ENCODE data around the gene RCL1.
"Not testable (repeated sequence)": the region's sequence is repeated elsewhere in the genome, so short reads cannot be mapped to it uniquely, and the experiment has no call there.

The RCL1 gene

DNA sequence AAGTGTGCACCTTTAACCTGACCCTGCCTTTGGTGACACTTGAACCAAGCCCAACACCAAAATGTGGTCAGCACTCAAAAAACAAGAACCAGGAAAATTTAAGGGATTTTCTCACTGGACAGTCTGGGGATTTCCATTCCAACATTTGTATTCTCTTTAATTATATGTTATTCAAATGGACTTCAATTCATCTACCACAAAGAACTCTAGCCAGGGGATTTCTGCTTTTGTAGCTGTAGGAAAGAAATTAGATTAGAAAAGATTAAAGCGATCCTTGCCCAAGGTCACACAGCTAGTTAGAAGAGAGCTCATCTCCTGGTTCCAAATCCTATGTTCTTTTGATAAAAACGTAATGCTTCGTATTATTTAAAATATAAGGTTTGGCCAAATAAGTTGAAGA, 97.5 kb downstream of the RCL1 start:
- no peak for DNase-seq (ENCODE audit: low spot score in 2 of 2)
- no peak for ATAC-seq (replicated peaks; ENCODE audit: extremely low read depth, poor library complexity, severe bottlenecking)
- Mint-ChIP-seq H3K27me3 (no peaks in the 10 kb centered on the region), H3K4me3 (no peak overlapping the region), H3K36me3 (ENCODE audit: insufficient read depth) (no peaks in the 10 kb centered on the region), H3K4me1 (no peaks in the 10 kb centered on the region), H3K27ac (ENCODE audit: low read depth) (no peak overlapping the region), H3K9me3 (no peaks in the 10 kb centered on the region)

DNA sequence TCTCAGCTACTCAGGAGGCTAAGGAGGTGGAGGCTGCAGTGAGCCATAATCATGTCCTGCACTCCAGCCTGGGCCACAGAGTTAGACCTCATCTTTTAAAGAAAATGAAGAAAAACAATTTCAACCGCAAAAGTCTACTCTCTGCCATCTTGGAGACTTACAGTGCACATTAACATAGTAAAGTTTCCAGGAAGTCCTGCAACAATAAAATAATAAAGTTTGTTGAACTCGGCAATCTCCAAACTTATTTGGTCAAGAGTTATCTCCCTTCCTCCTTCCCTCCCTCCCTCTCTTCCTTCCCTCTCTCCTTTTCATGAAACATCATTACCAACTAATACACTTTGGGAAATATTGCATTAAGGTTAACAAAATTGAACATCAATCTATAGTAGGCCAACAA, 98.2 kb downstream of the RCL1 start:
- H3K27me3 Mint-ChIP-seq = no peaks in the 10 kb centered on the region
- no peaks in the 10 kb centered on the region for H3K4me1 Mint-ChIP-seq
- H3K4me3 Mint-ChIP-seq = no peak overlapping the region
- ATAC-seq (replicated peaks; ENCODE audit: extremely low read depth, poor library complexity, severe bottlenecking) (no peak), DNase-seq (ENCODE audit: low spot score in 2 of 2) (no peak)
- H3K27ac Mint-ChIP-seq (ENCODE audit: low read depth) = no peak overlapping the region
- no peaks in the 10 kb centered on the region for H3K9me3 Mint-ChIP-seq
- H3K36me3 Mint-ChIP-seq (ENCODE audit: insufficient read depth) = no peaks in the 10 kb centered on the region

DNA sequence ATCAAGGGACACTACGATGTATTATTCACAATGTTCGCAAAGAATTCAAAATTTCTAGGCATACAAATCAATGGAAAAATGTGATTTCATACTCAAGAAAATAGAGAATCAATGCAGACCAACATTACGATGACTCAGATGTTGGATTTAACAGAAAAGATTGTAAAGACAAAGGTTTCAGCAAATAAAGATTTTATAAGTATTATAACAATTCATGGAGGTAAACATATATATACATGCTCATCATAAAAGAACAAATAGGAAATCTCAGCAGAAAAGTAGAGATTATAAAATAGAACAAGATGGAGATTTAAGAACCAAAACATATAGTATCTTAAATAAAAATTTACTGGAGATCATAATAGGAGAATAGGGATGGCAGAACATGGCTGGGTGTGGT, 98.9 kb downstream of the RCL1 start:
- H3K9me3 Mint-ChIP-seq = no peaks in the 10 kb centered on the region
- no peaks in the 10 kb centered on the region for H3K36me3 Mint-ChIP-seq (ENCODE audit: insufficient read depth)
- H3K4me1 Mint-ChIP-seq = no peaks in the 10 kb centered on the region
- H3K27ac Mint-ChIP-seq (ENCODE audit: low read depth) = no peak overlapping the region
- DNase-seq (ENCODE audit: low spot score in 2 of 2) (no peak), ATAC-seq (replicated peaks; ENCODE audit: extremely low read depth, poor library complexity, severe bottlenecking) (no peak)
- no peaks in the 10 kb centered on the region for H3K27me3 Mint-ChIP-seq
- no peak overlapping the region for H3K4me3 Mint-ChIP-seq

DNA sequence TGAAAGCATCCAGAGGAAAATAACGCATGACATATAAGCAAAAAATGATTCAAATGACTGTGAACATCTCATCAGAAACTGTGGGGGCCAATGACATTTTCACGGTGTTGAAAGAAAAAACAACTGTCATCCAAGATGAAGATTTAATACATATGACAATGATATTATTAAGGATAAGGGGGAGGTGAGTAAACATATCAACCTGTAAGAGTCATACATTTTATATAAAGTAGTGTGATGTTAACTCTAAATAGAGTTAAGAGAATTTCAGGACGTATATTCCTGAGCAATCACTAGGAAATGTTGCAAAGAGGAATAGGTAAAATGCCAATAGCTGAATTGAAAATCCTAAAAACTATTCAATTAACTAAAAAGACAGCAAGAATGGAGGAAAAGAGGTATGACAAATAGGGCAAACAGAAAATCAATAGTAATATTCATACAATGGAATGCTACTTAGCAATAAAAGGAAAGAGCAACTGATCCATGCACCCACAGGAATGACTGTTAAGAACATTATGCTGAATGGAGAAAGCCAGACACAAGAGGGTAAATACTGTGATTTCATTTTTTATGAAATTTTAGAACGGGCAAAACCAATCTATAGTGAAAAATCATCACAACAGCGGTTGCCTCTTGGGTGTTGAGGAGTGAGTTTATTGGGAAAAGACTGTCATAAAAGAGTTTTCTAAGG, 99.9 kb downstream of the RCL1 start:
- ATAC-seq (replicated peaks; ENCODE audit: extremely low read depth, poor library complexity, severe bottlenecking) (no peak), DNase-seq (ENCODE audit: low spot score in 2 of 2) (no peak)
- no peak overlapping the region for H3K27ac Mint-ChIP-seq (ENCODE audit: low read depth)
- no peaks in the 10 kb centered on the region for H3K4me1 Mint-ChIP-seq
- no peak overlapping the region for H3K4me3 Mint-ChIP-seq
- H3K27me3 Mint-ChIP-seq = no peaks in the 10 kb centered on the region
- H3K36me3 Mint-ChIP-seq (ENCODE audit: insufficient read depth) = no peaks in the 10 kb centered on the region
- H3K9me3 Mint-ChIP-seq = no peaks in the 10 kb centered on the region

DNA sequence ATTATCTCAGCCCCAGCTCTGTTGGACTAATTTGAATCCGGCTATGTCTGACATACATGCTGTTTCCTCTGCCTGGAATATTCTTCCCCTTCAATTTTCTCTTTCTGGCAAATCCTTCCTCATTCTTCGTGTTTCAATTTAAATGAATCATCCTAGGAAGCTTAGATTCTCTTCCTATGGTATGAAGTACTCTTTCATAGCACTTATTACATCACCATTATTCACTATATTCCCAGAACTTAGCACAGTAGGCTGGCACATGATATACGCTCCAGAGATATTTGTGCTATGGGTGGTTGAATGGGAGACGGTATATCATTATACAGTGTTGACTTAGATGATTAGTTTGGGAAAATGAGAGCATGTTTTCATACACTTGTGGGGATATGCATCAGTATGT, 101.3 kb downstream of the RCL1 start:
- H3K27me3 Mint-ChIP-seq = no peaks in the 10 kb centered on the region
- H3K4me3 Mint-ChIP-seq = no peak overlapping the region
- no peak overlapping the region for H3K27ac Mint-ChIP-seq (ENCODE audit: low read depth)
- peaks cover 4% of the 10 kb centered on the region for H3K9me3 Mint-ChIP-seq
- DNase-seq (ENCODE audit: low spot score in 2 of 2) (no peak), ATAC-seq (replicated peaks; ENCODE audit: extremely low read depth, poor library complexity, severe bottlenecking) (no peak)
- H3K36me3 Mint-ChIP-seq (ENCODE audit: insufficient read depth) = no peaks in the 10 kb centered on the region
- no peaks in the 10 kb centered on the region for H3K4me1 Mint-ChIP-seq

DNA sequence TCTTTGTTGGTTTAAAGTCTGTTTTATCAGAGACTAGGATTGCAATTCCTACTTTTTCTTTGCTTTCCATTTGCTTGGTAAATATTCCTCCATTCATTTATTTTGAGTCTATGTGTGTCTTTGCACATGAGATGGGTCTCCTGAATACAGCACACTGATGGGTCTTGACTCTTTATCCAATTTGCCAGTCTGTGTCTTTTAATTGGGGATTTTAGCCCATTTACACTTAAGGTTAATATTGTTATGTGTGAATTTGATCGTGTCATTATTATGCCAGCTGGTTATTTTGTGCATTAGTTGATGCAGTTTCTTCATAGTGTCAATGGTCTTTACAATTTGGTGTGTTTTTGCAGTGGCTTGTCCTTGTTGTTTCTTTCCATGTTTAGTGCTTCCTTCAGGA, 107.1 kb downstream of the RCL1 start:
- H3K9me3 Mint-ChIP-seq = peaks cover 20% of the 10 kb centered on the region
- H3K27me3 Mint-ChIP-seq; H3K27ac Mint-ChIP-seq (ENCODE audit: low read depth); ATAC-seq (replicated peaks; ENCODE audit: extremely low read depth, poor library complexity, severe bottlenecking); H3K4me1 Mint-ChIP-seq; H3K4me3 Mint-ChIP-seq; DNase-seq (ENCODE audit: low spot score in 2 of 2); H3K36me3 Mint-ChIP-seq (ENCODE audit: insufficient read depth): not testable (repeated sequence)

DNA sequence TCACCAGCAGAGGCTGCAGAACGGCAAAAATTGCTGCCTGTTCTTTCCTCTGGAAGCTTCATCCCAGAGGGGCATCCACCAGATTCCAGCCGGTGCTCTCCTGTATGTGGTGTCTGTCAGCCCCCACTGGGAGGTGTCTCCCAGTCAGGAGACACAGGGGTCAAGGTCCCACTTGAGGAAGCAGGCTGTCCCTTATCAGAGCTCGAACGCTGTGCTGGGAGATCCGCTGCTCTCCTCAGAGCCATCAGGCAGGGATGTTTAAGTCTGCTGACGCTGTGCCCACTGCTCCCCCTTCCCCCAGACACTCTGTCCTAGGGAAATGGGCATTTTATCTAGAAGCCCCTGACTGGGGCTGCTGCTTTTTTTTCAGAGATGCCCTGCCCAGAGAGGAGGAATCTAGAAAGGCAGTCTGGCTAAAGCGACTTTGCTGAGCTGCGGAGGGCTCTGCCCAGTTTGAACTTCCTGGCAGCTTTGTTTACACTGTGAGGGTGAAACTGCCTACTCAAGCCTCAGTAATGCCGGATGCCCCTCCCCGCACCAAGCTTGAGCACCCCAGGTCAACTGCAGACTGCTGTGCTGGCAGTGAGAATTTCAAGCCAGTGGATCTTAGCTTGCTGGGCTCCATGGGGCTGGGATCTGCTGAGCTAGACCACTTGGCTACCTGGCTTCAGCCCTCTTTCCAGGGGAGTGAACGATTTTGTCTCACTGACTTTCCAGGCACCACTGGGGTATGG, 108.8 kb downstream of the RCL1 start:
- Mint-ChIP-seq H3K9me3 (peaks cover 20% of the 10 kb centered on the region), H3K4me3 (peak overlapping the region; percentile 34)
- H3K36me3 Mint-ChIP-seq (ENCODE audit: insufficient read depth) = not testable (repeated sequence)

DNA sequence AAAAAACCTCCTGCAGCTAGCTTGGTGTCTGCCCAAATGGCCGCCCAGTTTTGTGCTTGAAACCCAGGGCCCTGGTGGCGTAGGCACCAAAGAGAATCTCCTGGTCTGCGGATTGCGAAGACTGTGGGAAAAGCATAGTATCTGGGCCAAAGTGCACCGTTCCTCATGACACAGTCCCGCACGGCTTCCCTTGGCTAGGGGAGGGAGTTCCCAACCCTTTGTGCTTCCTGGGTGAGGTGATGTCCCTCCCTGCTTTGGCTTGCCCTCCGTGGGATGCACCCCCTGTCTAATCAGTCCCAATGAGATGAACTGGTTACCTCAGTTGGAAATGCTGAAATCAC, 109.4 kb downstream of the RCL1 start:
- no peaks in the 10 kb centered on the region for H3K4me1 Mint-ChIP-seq
- peak overlapping the region; percentile 34 for H3K4me3 Mint-ChIP-seq
- peaks cover 1% of the 10 kb centered on the region for H3K36me3 Mint-ChIP-seq (ENCODE audit: insufficient read depth)
- peaks cover 20% of the 10 kb centered on the region for H3K9me3 Mint-ChIP-seq
- DNase-seq (ENCODE audit: low spot score in 2 of 2) = no peak
- H3K27ac Mint-ChIP-seq (ENCODE audit: low read depth) = peak overlapping the region; percentile 35
- ATAC-seq (replicated peaks; ENCODE audit: extremely low read depth, poor library complexity, severe bottlenecking) = no peak
- H3K27me3 Mint-ChIP-seq = no peaks in the 10 kb centered on the region

More for the DNA sequence above, 108.8 kb downstream of the RCL1 start:
- H3K4me1 Mint-ChIP-seq; DNase-seq (ENCODE audit: low spot score in 2 of 2); H3K27me3 Mint-ChIP-seq; ATAC-seq (replicated peaks; ENCODE audit: extremely low read depth, poor library complexity, severe bottlenecking): not testable (repeated sequence)
- peak overlapping the region; percentile 35 for H3K27ac Mint-ChIP-seq (ENCODE audit: low read depth)

DNA sequence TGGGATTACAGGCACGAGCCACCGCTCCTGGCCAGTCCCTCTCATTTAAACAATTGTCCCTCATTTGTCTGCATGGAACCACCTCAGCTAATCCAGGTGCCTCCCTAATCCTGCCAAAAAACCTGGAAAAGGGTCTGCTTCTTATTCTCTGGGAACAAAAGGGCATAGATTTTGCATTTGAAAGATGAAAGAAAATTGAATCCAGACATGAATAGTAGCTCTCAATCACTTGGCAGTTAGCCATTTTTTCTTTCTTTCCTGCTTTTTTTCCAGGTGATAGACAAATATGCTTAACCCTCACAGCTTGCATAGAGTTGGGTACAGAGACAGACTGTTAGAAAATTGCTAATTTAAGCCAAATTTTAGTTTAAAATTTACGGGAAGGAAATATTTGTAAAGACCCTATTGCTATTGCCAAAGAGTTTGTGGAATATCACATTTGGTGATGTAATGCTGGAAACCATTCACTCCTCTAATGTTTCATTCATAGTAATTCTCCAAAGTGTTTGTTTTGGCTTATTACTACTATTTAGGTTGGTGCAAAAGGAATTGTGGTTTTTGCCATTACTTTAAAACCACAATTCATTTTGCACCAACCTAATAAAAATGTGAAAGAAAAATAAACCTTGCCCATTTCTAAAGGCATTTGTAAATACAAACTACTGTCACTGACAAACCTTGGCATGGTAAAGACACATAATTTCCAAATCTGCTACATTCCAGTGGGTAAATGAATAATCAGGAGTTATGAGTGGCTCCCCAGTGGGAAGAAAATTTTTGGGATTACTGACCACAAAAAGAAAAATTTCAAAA, 111.8 kb downstream of the RCL1 start:
- H3K4me3 Mint-ChIP-seq = no peak overlapping the region
- H3K36me3 Mint-ChIP-seq (ENCODE audit: insufficient read depth) = peaks cover 1% of the 10 kb centered on the region
- peaks cover 11% of the 10 kb centered on the region for H3K9me3 Mint-ChIP-seq
- H3K4me1 Mint-ChIP-seq = no peaks in the 10 kb centered on the region
- no peak overlapping the region for H3K27ac Mint-ChIP-seq (ENCODE audit: low read depth)
- DNase-seq (ENCODE audit: low spot score in 2 of 2) = no peak
- no peak for ATAC-seq (replicated peaks; ENCODE audit: extremely low read depth, poor library complexity, severe bottlenecking)
- no peaks in the 10 kb centered on the region for H3K27me3 Mint-ChIP-seq

DNA sequence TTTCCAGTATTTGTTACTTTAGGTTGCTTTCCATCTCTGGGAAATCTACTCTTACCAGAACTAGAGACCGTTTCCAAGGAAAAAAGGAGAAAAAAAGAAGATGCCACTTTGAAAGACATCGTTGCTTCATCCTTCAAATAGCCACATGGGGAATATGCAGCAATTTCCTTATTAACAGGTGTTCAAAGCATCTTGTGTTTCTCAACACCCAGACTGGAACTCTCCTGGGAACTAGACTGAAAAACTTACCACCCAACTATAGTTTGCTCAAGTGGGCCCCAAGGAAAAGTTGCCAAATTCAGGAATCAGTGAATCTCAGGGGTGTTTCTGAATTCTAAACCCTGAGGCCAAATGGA, 112.4 kb downstream of the RCL1 start:
- no peak for ATAC-seq (replicated peaks; ENCODE audit: extremely low read depth, poor library complexity, severe bottlenecking)
- Mint-ChIP-seq H3K9me3 (peaks cover 6% of the 10 kb centered on the region), H3K4me3 (no peak overlapping the region)

More for the DNA sequence above, 112.4 kb downstream of the RCL1 start:
- no peak for DNase-seq (ENCODE audit: low spot score in 2 of 2)
- Mint-ChIP-seq H3K36me3 (ENCODE audit: insufficient read depth) (peaks cover 1% of the 10 kb centered on the region), H3K27ac (ENCODE audit: low read depth) (no peak overlapping the region), H3K4me1 (no peaks in the 10 kb centered on the region), H3K27me3 (no peaks in the 10 kb centered on the region)

Data from central memory CD8-positive, alpha-beta T cell (primary cell).